ENCODE measurements around the gene ETFA.

DNA sequence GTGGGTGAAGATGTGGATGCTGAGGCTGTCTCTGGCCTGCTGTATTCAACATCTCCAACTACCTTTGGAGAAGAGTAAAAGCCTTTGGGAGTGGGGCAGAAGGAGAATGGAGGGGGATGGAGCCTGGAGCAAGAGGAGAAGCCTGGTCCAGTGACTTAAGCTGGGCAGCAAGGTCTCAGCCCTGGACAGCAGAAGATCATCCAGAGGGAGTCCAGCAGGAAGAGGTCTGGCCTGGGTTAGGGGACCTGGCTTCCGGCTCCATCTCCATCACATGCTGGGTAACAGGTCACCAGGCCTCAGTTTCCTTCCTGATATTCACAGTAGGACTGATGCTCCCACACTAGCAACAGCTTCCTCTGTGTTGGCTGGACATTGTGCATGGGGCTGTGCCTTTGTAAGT is 21.5 kb upstream of the ETFA start:
- TF ChIP-seq, protein P1, sequence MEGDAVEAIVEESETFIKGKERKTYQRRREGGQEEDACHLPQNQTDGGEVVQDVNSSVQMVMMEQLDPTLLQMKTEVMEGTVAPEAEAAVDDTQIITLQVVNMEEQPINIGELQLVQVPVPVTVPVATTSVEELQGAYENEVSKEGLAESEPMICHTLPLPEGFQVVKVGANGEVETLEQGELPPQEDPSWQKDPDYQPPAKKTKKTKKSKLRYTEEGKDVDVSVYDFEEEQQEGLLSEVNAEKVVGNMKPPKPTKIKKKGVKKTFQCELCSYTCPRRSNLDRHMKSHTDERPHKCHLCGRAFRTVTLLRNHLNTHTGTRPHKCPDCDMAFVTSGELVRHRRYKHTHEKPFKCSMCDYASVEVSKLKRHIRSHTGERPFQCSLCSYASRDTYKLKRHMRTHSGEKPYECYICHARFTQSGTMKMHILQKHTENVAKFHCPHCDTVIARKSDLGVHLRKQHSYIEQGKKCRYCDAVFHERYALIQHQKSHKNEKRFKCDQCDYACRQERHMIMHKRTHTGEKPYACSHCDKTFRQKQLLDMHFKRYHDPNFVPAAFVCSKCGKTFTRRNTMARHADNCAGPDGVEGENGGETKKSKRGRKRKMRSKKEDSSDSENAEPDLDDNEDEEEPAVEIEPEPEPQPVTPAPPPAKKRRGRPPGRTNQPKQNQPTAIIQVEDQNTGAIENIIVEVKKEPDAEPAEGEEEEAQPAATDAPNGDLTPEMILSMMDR (IDR thresholded peaks at IDR 0.05): no peak
- TF ChIP-seq POLR2A (IDR thresholded peaks at IDR 0.05): no peak

Data from uterus (tissue), 2 donors.